K562 (cell line): Measurements from ENCODE around the gene B3GNT7. TPM values are rescaled to one million over a fixed set of nuclear protein-coding genes. Genes with fewer than 3 reads are reported as not detected.

ENCODE experiments used
- ATAC-seq: fragments of 200-7000 bp; cut with Tn5 transposase; 3 replicates; pipeline ENCODE4 v1.9.1; 2020; ENCODE audit warnings: moderate library complexity
- BruUV-seq: library from RNA; stranded (reverse); fragments of 400-500 nt; replicated peaks from 2 replicates; lab custom pipeline; 2021; lab: Mats Ljungman, UMichigan
- CTCF ChIA-PET: fragments of 300-600 bp; formaldehyde crosslinking; extraction: SDS; loops from one replicate; lab custom pipeline; 2021; ENCODE audit warnings: low intra/inter-chr PET ratio; lab: Yijun Ruan, JAX
- POLR2A ChIA-PET: fragments of 300-600, 350-650 bp; sonication (Branson Sonifier 250); formaldehyde crosslinking; extraction: SDS; loops from one replicate; lab custom pipeline; 2021; ENCODE audit warnings: antibody characterized with exemption, inconsistent platforms; lab: Yijun Ruan, JAX
- DNase-seq, 4 experiments: peaks; one replicate each; pipeline versions ENCODE4 v3.0.0 to v3.0.0-alpha.2; 2011 to 2018; ENCODE audit warnings: low spot score in 3 of 4, mixed read lengths in 3 of 4; ENCODE audit errors: extremely low read depth in 1 of 4
- FAIRE-seq: peaks from 2 replicates; lab custom pipeline; 2011; peaks lifted over from hg19 to GRCh38; lab: Jason Lieb, UNC
- H2AFZ ChIP-seq: 2 replicates; pipeline ENCODE4 v1.6.0; 2011; ENCODE audit warnings: low read depth, low read length, control low read depth, inconsistent platforms
- H3K27ac ChIP-seq: fragments of 200-600 bp; 3 replicates; pipeline ENCODE4 v1.8.0; 2011; ENCODE audit warnings: low read depth, mild to moderate bottlenecking, control low read depth, inconsistent platforms, low read length, moderate library complexity, mixed read lengths; ENCODE audit errors: extremely low read depth
- H3K27me3 ChIP-seq, 2 experiments: fragments of 300-600 bp in 1 of 2; 2 replicates in 1 of 2; 3 replicates in 1 of 2; pipeline versions ENCODE4 v1.6.0 to v1.8.0; 2011; ENCODE audit warnings: inconsistent platforms in 2 of 2, low read length in 2 of 2, mild to moderate bottlenecking in 1 of 2, mixed read lengths in 1 of 2, moderate library complexity in 1 of 2; ENCODE audit not compliant: control insufficient read depth in 2 of 2, insufficient read depth in 2 of 2
- H3K36me3 ChIP-seq: fragments of 300-600 bp; 3 replicates; pipeline ENCODE4 v1.8.0; 2011; ENCODE audit warnings: mild to moderate bottlenecking, low read length, inconsistent platforms; ENCODE audit not compliant: control insufficient read depth, insufficient read depth
- H3K4me1 ChIP-seq, 2 experiments: fragments of 200-600 bp in 1 of 2; replicated peaks in 1 of 2; 2 replicates in 1 of 2; 3 replicates in 1 of 2; pipeline versions ENCODE4 v1.5.1 to v1.8.0; 2011; ENCODE audit warnings: inconsistent platforms in 2 of 2, low read length in 2 of 2, mild to moderate bottlenecking in 1 of 2, mixed read lengths in 1 of 2, moderate library complexity in 1 of 2; ENCODE audit not compliant: control insufficient read depth in 2 of 2, insufficient read depth in 2 of 2
- H3K4me2 ChIP-seq: 2 replicates; pipeline ENCODE4 v1.6.1; 2011; ENCODE audit warnings: low read length, control low read depth, inconsistent platforms, mixed read lengths; ENCODE audit not compliant: insufficient read depth
- H3K4me3 ChIP-seq: fragments of 200-600 bp; sonication (generic), shearing (Covaris generic); 2 replicates; pipeline ENCODE4 v1.5.1; 2016; ENCODE audit warnings: control low read depth, inconsistent platforms
- H3K79me2 ChIP-seq: fragments of 200-600 bp; 3 replicates; pipeline ENCODE4 v1.8.0; 2011; ENCODE audit warnings: low read length, inconsistent platforms; ENCODE audit not compliant: control insufficient read depth, insufficient read depth
- H3K9ac ChIP-seq, 2 experiments: 2 replicates each; pipeline versions ENCODE4 v1.6.0 to v1.6.1; 2011; ENCODE audit warnings: low read depth in 2 of 2, low read length in 2 of 2, control low read depth in 1 of 2, inconsistent platforms in 1 of 2, mild to moderate bottlenecking in 1 of 2, mixed read lengths in 1 of 2; ENCODE audit not compliant: insufficient read depth in 1 of 2
- H3K9me1 ChIP-seq: one replicate; pipeline ENCODE4 v1.6.0; 2011; ENCODE audit warnings: inconsistent platforms, mild to moderate bottlenecking, low read length, moderate library complexity; ENCODE audit not compliant: control insufficient read depth, insufficient read depth
- H3K9me3 ChIP-seq: replicated peaks from 2 replicates; pipeline ENCODE4 v1.5.1; 2011; ENCODE audit warnings: low read depth, low read length, inconsistent platforms; ENCODE audit not compliant: control insufficient read depth, insufficient read depth
- H4K20me1 ChIP-seq: replicated peaks from 2 replicates; pipeline ENCODE4 v1.6.1; 2011; ENCODE audit warnings: low read length, inconsistent platforms, mixed read lengths; ENCODE audit not compliant: control insufficient read depth, insufficient read depth
- WGBS: fragments of 100-300 bp; shearing (Covaris generic); methylation state at CpG from one replicate; pipeline ENCODE4 v1.1.6; 2016; ENCODE audit warnings: low coverage, mixed read lengths; ENCODE audit not compliant: insufficient coverage; ENCODE audit errors: missing lambda C conversion rate; 5-methylcytosine and 5-hydroxymethylcytosine counted together
- in situ Hi-C: fragments of 300-500 bp; cut with MboI; formaldehyde crosslinking; loops from 4 replicates; pipeline ENCODE4 v1.15.0; 2018; ENCODE audit warnings: inconsistent platforms, mixed read lengths
- intact Hi-C: fragments of 100-400 bp; cut with micrococcal nuclease; formaldehyde crosslinking; loops from 2 replicates; pipeline ENCODE4 v1.14.2; 2022
- polyA plus RNA-seq, 8 experiments: library from polyadenylated mRNA; depleted of rRNA in 4 of 8; stranded (reverse) in 5 of 8; unstranded in 3 of 8; fragments of >200 nt; fragmentation: Nextera tagmentation in 2 of 8; fragmentation: Illumina TruSeq in 1 of 8; extraction: Ambion mirVana in 2 of 8; extraction: Trizol in 1 of 8; gene quantifications; 2 replicates each; pipeline versions ENCODE4 v1.2.1 to v1.2.3, GENCODE V29; 2011 to 2014; ENCODE audit warnings: inconsistent platforms in 1 of 8, missing spikeins in 1 of 8
- total RNA-seq, 7 experiments: library from RNA; depleted of rRNA in 6 of 7; stranded (reverse); fragments of >200 nt in 6 of 7; fragmentation: Illumina TruSeq in 2 of 7; extraction: Trizol in 2 of 7; gene quantifications; 2 replicates each; pipeline versions ENCODE4 v1.2.1 to v1.2.3, GENCODE V29; 2011 to 2021; ENCODE audit warnings: low replicate concordance in 1 of 7
- TF ChIP-seq, protein P1 (sequence below): sonication (generic); formaldehyde crosslinking; IDR thresholded peaks from 2 replicates; pipeline ENCODE4 v1.8.1; 2023; ENCODE audit warnings: mild to moderate bottlenecking, missing genetic modification reagents
- TF ChIP-seq, protein P2 (sequence below): fragments of 450-650 bp; conservative IDR thresholded peaks from 2 replicates; pipeline ENCODE4 v1.6.1; 2016; ENCODE audit warnings: missing genetic modification characterization, low read depth, mild to moderate bottlenecking, control low read depth, missing compliant biosample characterization

The B3GNT7 gene
- total and polyA plus RNA-seq, 9 of the 15 experiments (the other 6 are each of a cell fraction or from before 2014, with no cell fraction given), result 0.20 TPM; not detected in 8

DNA sequence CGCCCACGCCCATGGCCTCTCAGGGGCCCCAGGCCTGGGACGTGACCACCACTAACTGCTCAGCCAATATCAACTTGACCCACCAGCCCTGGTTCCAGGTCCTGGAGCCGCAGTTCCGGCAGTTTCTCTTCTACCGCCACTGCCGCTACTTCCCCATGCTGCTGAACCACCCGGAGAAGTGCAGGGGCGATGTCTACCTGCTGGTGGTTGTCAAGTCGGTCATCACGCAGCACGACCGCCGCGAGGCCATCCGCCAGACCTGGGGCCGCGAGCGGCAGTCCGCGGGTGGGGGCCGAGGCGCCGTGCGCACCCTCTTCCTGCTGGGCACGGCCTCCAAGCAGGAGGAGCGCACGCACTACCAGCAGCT lies 2.4 kb downstream of the B3GNT7 start:
- no TSS peak for BruUV-seq
- H3K79me2 ChIP-seq, result no peaks in the 10 kb centered on the region
- TF ChIP-seq, protein P1, sequence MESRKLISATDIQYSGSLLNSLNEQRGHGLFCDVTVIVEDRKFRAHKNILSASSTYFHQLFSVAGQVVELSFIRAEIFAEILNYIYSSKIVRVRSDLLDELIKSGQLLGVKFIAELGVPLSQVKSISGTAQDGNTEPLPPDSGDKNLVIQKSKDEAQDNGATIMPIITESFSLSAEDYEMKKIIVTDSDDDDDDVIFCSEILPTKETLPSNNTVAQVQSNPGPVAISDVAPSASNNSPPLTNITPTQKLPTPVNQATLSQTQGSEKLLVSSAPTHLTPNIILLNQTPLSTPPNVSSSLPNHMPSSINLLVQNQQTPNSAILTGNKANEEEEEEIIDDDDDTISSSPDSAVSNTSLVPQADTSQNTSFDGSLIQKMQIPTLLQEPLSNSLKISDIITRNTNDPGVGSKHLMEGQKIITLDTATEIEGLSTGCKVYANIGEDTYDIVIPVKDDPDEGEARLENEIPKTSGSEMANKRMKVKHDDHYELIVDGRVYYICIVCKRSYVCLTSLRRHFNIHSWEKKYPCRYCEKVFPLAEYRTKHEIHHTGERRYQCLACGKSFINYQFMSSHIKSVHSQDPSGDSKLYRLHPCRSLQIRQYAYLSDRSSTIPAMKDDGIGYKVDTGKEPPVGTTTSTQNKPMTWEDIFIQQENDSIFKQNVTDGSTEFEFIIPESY (CRISPR knock-in tag), result peak; percentile 91
- TF ChIP-seq, protein P2, sequence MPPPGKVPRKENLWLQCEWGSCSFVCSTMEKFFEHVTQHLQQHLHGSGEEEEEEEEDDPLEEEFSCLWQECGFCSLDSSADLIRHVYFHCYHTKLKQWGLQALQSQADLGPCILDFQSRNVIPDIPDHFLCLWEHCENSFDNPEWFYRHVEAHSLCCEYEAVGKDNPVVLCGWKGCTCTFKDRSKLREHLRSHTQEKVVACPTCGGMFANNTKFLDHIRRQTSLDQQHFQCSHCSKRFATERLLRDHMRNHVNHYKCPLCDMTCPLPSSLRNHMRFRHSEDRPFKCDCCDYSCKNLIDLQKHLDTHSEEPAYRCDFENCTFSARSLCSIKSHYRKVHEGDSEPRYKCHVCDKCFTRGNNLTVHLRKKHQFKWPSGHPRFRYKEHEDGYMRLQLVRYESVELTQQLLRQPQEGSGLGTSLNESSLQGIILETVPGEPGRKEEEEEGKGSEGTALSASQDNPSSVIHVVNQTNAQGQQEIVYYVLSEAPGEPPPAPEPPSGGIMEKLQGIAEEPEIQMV (tag), result no peak
- TF ChIP-seq, all 486 proteins: peak for 1
- DNase-seq, result no peak
- ATAC-seq, result no peak
- Histone ChIP-seq H3K4me2 (no peak overlapping the region), H3K36me3 (no peaks in the 10 kb centered on the region), H3K27me3 (peaks cover 0 to 14% of the 10 kb centered on the region in 2 experiments; a peak in 2 of 5 replicates), H3K4me3 (no peak overlapping the region), H3K27ac (no peak overlapping the region), H3K9me1 (no peaks in the 10 kb centered on the region), H3K4me1 (peaks cover 4 to 16% of the 10 kb centered on the region in 2 experiments; a peak in 4 of 5 replicates), H2AFZ (no peak overlapping the region), H3K9ac (no peak overlapping the region), H3K9me3 (no peaks in the 10 kb centered on the region), H4K20me1 (no peaks in the 10 kb centered on the region)
- intact Hi-C loops, result no loop called here
- ChIA-PET CTCF (no interaction called here), POLR2A (interaction anchor here (1.2 kb wide), 1 partner anchor 28 kb away, joined by 3 read pairs; no protein-coding TSS in a partner anchor)
- no peak for FAIRE-seq
- WGBS, result 64% methylated on average over 10 of the region's 28 CpGs
- in situ Hi-C loops, result no loop called here
